Adrenal gland (tissue), 12 donors: Measurements from ENCODE around the gene MED25. TPM values are rescaled to one million over a fixed set of nuclear protein-coding genes. Genes with fewer than 3 reads are reported as not detected.

ENCODE experiments used
- DNase-seq, 7 donors: peaks; one replicate each; pipeline ENCODE4 v3.0.0-alpha.2; 2019 to 2020
- H3K27ac ChIP-seq, 5 donors: fragments of 200-600 bp; sonication (generic) in 4 of 5; 1 replicate in 3 of 5; 2 replicates in 2 of 5; pipeline versions ENCODE4 v1.5.1 to v1.8.0; 2016 to 2020; ENCODE audit warnings: mild to moderate bottlenecking in 1 of 5
- H3K27me3 ChIP-seq: fragments of 200-600 bp; 2 replicates; pipeline ENCODE4 v1.8.0; 2021
- H3K36me3 ChIP-seq, 2 donors: fragments of 200-600 bp; replicated peaks in 1 of 2; 1 replicate in 1 of 2; 2 replicates in 1 of 2; pipeline versions ENCODE4 v1.5.1 to v1.8.0; 2018 to 2022
- H3K4me1 ChIP-seq, 2 donors: fragments of 200-600 bp; replicated peaks in 1 of 2; 1 replicate in 1 of 2; 2 replicates in 1 of 2; pipeline versions ENCODE4 v1.5.1 to v1.8.0; 2018 to 2021
- H3K4me3 ChIP-seq, 4 donors: fragments of 200-600 bp; sonication (generic) in 3 of 4; one replicate each; pipeline ENCODE4 v1.5.1; 2016 to 2018
- H3K9me3 ChIP-seq, 3 donors: fragments of 200-600 bp; sonication (generic) in 1 of 3; replicated peaks in 1 of 3; 1 replicate in 2 of 3; 2 replicates in 1 of 3; pipeline versions ENCODE4 v1.5.1 to v1.8.0; 2016 to 2021
- CTCF ChIP-seq, 6 experiments: fragments of 450-650 bp in 4 of 6; fragments of 200-600 bp in 2 of 6; sonication (generic) in 1 of 6; IDR thresholded peaks; 1 replicate in 5 of 6; 2 replicates in 1 of 6; pipeline versions ENCODE4 v1.5.1 to v1.8.0; 2016 to 2021; ENCODE audit warnings: antibody characterized with exemption in 6 of 6, mild to moderate bottlenecking in 2 of 6, moderate library complexity in 1 of 6
- POLR2A ChIP-seq, 2 donors: fragments of 450-650 bp; IDR thresholded peaks; one replicate each; pipeline ENCODE4 v1.6.1; 2017; ENCODE audit warnings: antibody characterized with exemption in 2 of 2, mild to moderate bottlenecking in 2 of 2, moderate library complexity in 1 of 2
- WGBS, 4 donors: extraction: QIAGEN DNeasy Blood & Tissue Kit in 2 of 4; methylation state at CpG; one replicate each; pipeline versions ENCODE4 v1.1.5 to v1.1.7; 2013 to 2017; 5-methylcytosine and 5-hydroxymethylcytosine counted together
- intact Hi-C, 2 donors: fragments of 100-400 bp; cut with DNase I; formaldehyde crosslinking; loops; one replicate each; pipeline versions ENCODE4 v1.14.1 to v1.15.0; 2022 to 2023
- polyA plus RNA-seq, 3 donors: library from polyadenylated mRNA; stranded (reverse); fragments of 200-250 nt in 2 of 3; fragments of 350-450 nt in 1 of 3; fragmentation: Illumina TruSeq in 1 of 3; extraction: RNeasy Lipid Tissue Mini Kit (QIAGEN cat#74804) in 1 of 3; gene quantifications; one replicate each; pipeline ENCODE4 v1.2.3, GENCODE V29; 2013 to 2014
- total RNA-seq, 9 donors: library from RNA; depleted of rRNA in 4 of 9; stranded (reverse); fragments of >200 nt in 4 of 9; fragments of 120-200 nt in 1 of 9; fragmentation: NEBNext Ultra II Directional in 1 of 9; extraction: Animal tissue kit (Norgen Biotek cat#: 25700) in 1 of 9; gene quantifications; one replicate each; pipeline versions ENCODE4 v1.1.0 to v1.2.4, GENCODE V29; 2013 to 2023
- donor health status: healthy with polysubstance abuse.
- donor health status: Bipolar disorder and iron deficiency.
- donor health status: DM: yes; HTN: yes; CAD: no.
- donor health status: DM: no; HTN: no; CAD: no.
- donor health status: DM: no; HTN: no; CAD: no.
- donor health status: DM: yes; HTN: yes; CAD: no.

The MED25 gene
- total and polyA plus RNA-seq, 12 donors, result 36.2 to 457 (median 107) TPM

GRCh38 chr19:49837425-49837824 lies 19.3 kb downstream of the MED25 start:
- DNase-seq, result no peak
- Histone ChIP-seq H3K36me3 (peaks cover 0 to 72% of the 10 kb centered on the region in 2 donors), H3K27ac (no peak overlapping the region), H3K27me3 (no peaks in the 10 kb centered on the region), H3K9me3 (no peaks in the 10 kb centered on the region), H3K4me1 (no peaks in the 10 kb centered on the region), H3K4me3 (no peak overlapping the region)
- TF ChIP-seq CTCF (IDR thresholded peaks at IDR 0.05), result no peak
- no peak for TF ChIP-seq POLR2A (IDR thresholded peaks at IDR 0.05)
- intact Hi-C loops, result no loop called here
- WGBS, 4 donors, result 93 to 97% (median 95%) methylated on average over 3 to 9 of the region's 9 CpGs

GRCh38 chr19:49838885-49839588 lies 20.9 kb downstream of the MED25 start:
- WGBS, 4 donors, result 90 to 94% (median 93%) methylated on average over 16 to 18 of the region's 18 CpGs
- no peak overlapping the region for H3K4me3 ChIP-seq
- no peak overlapping the region for H3K27ac ChIP-seq
- TF ChIP-seq POLR2A (IDR thresholded peaks at IDR 0.05) (no peak), CTCF (IDR thresholded peaks at IDR 0.05) (no peak)
- H3K4me1 ChIP-seq, result no peaks in the 10 kb centered on the region
- H3K9me3 ChIP-seq, result no peaks in the 10 kb centered on the region
- peaks cover 0 to 56% of the 10 kb centered on the region in 2 donors for H3K36me3 ChIP-seq
- intact Hi-C loops, result no loop called here
- DNase-seq, result no peak
- no peaks in the 10 kb centered on the region for H3K27me3 ChIP-seq

DNA sequence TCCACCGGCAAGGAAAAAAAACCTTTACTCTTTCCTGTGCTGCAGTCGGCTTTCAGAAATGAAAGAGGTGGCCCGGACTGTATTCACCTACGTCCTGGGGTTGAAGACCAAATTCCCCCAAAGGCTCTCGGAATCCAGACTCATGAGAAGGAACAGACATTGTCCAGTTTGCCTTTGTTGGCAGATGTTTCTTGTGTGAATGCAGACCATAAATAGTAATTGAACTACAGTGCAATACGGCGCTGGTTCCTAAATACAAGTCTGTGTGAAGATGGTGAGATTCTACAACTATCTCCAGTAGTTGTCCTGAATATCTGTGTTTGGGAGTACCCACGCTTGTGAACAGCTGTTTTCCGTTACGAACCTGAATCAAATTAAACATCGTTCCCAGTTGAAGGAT lies 21.6 kb downstream of the MED25 start:
- Histone ChIP-seq H3K9me3 (no peaks in the 10 kb centered on the region), H3K4me1 (no peaks in the 10 kb centered on the region), H3K36me3 (peaks cover 0 to 49% of the 10 kb centered on the region in 2 donors), H3K4me3 (no peak overlapping the region), H3K27me3 (no peaks in the 10 kb centered on the region), H3K27ac (no peak overlapping the region)
- intact Hi-C loops, result no loop called here
- TF ChIP-seq CTCF (IDR thresholded peaks at IDR 0.05), result no peak
- no peak for TF ChIP-seq POLR2A (IDR thresholded peaks at IDR 0.05)
- DNase-seq, result no peak
- WGBS, 4 donors, result 92 to 94% (median 94%) methylated on average over 11 of the region's 11 CpGs

DNA sequence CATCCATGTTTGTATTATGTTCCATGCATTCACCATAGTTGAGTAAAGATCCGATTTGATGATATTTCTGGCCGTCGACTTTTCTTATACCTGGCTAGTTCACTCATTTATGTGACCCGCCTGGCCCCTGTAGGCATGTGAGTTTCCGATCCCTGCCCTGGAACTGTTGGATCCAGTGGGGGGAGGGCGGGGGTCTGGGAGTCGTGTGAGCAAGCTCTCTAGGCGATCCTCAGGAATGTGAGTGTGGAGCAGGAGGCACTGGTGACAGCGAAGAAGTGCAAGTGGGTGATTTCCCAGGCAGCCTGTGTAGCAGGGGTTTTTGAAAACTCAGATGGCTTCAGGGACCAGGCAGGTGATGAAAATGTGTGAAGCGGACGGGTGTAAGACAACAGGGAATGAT lies 22.2 kb downstream of the MED25 start:
- TF ChIP-seq POLR2A (IDR thresholded peaks at IDR 0.05), result no peak
- no peak for TF ChIP-seq CTCF (IDR thresholded peaks at IDR 0.05)
- no peak overlapping the region for H3K27ac ChIP-seq
- no peaks in the 10 kb centered on the region for H3K4me1 ChIP-seq
- H3K27me3 ChIP-seq, result no peaks in the 10 kb centered on the region
- H3K4me3 ChIP-seq, result no peak overlapping the region
- H3K9me3 ChIP-seq, result no peaks in the 10 kb centered on the region
- no peak for DNase-seq
- H3K36me3 ChIP-seq, result peaks cover 0 to 43% of the 10 kb centered on the region in 2 donors
- intact Hi-C loops, result no loop called here
- 90 to 93% (median 91%) methylated on average over 11 of the region's 11 CpGs for WGBS, 4 donors
